HepG2 (cell line): Measurements from ENCODE around the gene KLHL33. TPM values are rescaled to one million over a fixed set of nuclear protein-coding genes. Genes with fewer than 3 reads are reported as not detected.

Experiments used
- CSRNP2 ChIP-seq: sonication (generic); formaldehyde crosslinking; conservative IDR thresholded peaks from 2 replicates; pipeline ENCODE4 v1.8.0; 2022; ENCODE audit warnings: low read depth, missing genetic modification reagents
- CTCF ChIP-seq: sonication (generic); formaldehyde crosslinking; IDR thresholded peaks from 2 replicates; pipeline ENCODE4 v1.5.0; 2020; ENCODE audit warnings: mild to moderate bottlenecking, missing genetic modification reagents, moderate library complexity
- DDIT3 ChIP-seq: sonication (generic); formaldehyde crosslinking; IDR thresholded peaks from 2 replicates; pipeline ENCODE4 v1.4.0; 2020; ENCODE audit warnings: mild to moderate bottlenecking, missing genetic modification reagents
- DRAP1 ChIP-seq: IDR thresholded peaks from 2 replicates; pipeline ENCODE4 v1.6.1; 2016; ENCODE audit warnings: missing genetic modification reagents, missing compliant biosample characterization
- EEA1 ChIP-seq: sonication (generic); formaldehyde crosslinking; IDR thresholded peaks from 2 replicates; pipeline ENCODE4 v1.5.1; 2020; ENCODE audit warnings: mild to moderate bottlenecking, missing genetic modification reagents, borderline replicate concordance
- FOXK1 ChIP-seq: sonication (generic); formaldehyde crosslinking; IDR thresholded peaks from 2 replicates; pipeline ENCODE4 v1.4.0; 2020; ENCODE audit warnings: low read depth, missing genetic modification reagents, borderline replicate concordance
- HMGXB4 ChIP-seq, 2 experiments: sonication (generic) in 1 of 2; formaldehyde crosslinking in 1 of 2; IDR thresholded peaks; 2 replicates each; pipeline versions ENCODE4 v1.4.0 to v1.6.1; 2018 to 2020; ENCODE audit warnings: missing genetic modification reagents in 2 of 2, borderline replicate concordance in 1 of 2, low read depth in 1 of 2, mild to moderate bottlenecking in 1 of 2, missing biosample characterization in 1 of 2
- HNRNPLL ChIP-seq: fragments of 200-400 bp; formaldehyde crosslinking; IDR thresholded peaks from 2 replicates; pipeline ENCODE4 v1.6.1; 2017; ENCODE audit warnings: mild to moderate bottlenecking, low read depth, low read length; ENCODE audit not compliant: poor library complexity, severe bottlenecking
- HOXA5 ChIP-seq: sonication (generic); formaldehyde crosslinking; IDR thresholded peaks from 2 replicates; pipeline ENCODE4 v1.4.0; 2020; ENCODE audit warnings: missing genetic modification reagents
- NFE2 ChIP-seq: sonication (generic); formaldehyde crosslinking; IDR thresholded peaks from 2 replicates; pipeline ENCODE4 v1.4.0; 2020; ENCODE audit warnings: missing genetic modification reagents
- PAF1 ChIP-seq: IDR thresholded peaks from 2 replicates; pipeline ENCODE4 v1.6.1; 2016; ENCODE audit warnings: missing genetic modification reagents, missing compliant biosample characterization
- PTBP1 ChIP-seq: fragments of 200-400 bp; formaldehyde crosslinking; IDR thresholded peaks from 2 replicates; pipeline ENCODE4 v1.6.1; 2018; ENCODE audit warnings: low read length, low read depth; ENCODE audit not compliant: poor library complexity, severe bottlenecking
- SNAPC2 ChIP-seq: sonication (generic); formaldehyde crosslinking; IDR thresholded peaks from 2 replicates; pipeline ENCODE4 v1.8.1; 2022; ENCODE audit warnings: mild to moderate bottlenecking, missing genetic modification reagents
- TFE3 ChIP-seq: IDR thresholded peaks from 2 replicates; pipeline ENCODE4 v1.6.1; 2016
- ZFP62 ChIP-seq: sonication (generic); formaldehyde crosslinking; IDR thresholded peaks from 2 replicates; pipeline ENCODE4 v1.4.0; 2020; ENCODE audit warnings: missing genetic modification reagents
- ZNF124 ChIP-seq: sonication (generic); formaldehyde crosslinking; IDR thresholded peaks from 2 replicates; pipeline ENCODE4 v1.4.0; 2020; ENCODE audit warnings: missing genetic modification reagents
- ZNF205 ChIP-seq: IDR thresholded peaks from 2 replicates; pipeline ENCODE4 v1.6.1; 2018; ENCODE audit warnings: missing biosample characterization, missing genetic modification reagents
- ZNF235 ChIP-seq: sonication (generic); formaldehyde crosslinking; IDR thresholded peaks from 2 replicates; pipeline ENCODE4 v1.8.1; 2023; ENCODE audit warnings: mild to moderate bottlenecking, missing genetic modification reagents, borderline replicate concordance
- ZNF333 ChIP-seq: sonication (generic); formaldehyde crosslinking; IDR thresholded peaks from 2 replicates; pipeline ENCODE4 v1.4.0; 2020; ENCODE audit warnings: mild to moderate bottlenecking, missing genetic modification reagents, borderline replicate concordance
- polyA plus RNA-seq, 8 experiments: library from polyadenylated mRNA; depleted of rRNA in 3 of 8; stranded (reverse) in 7 of 8; unstranded in 1 of 8; fragments of >200 nt; fragmentation: Illumina TruSeq in 4 of 8; extraction: Trizol in 4 of 8; gene quantifications; 2 replicates each; pipeline versions ENCODE4 v1.2.1 to v1.2.3, GENCODE V29; 2011 to 2016; ENCODE audit warnings: low read depth in 4 of 8, missing spikeins in 1 of 8, mixed read lengths in 1 of 8; ENCODE audit not compliant: insufficient read depth in 1 of 8
- total RNA-seq, 5 experiments: library from RNA; depleted of rRNA; stranded (reverse); fragments of >200 nt; fragmentation: Illumina TruSeq; extraction: Trizol; gene quantifications; 2 replicates each; pipeline ENCODE4 v1.2.3, GENCODE V29; 2016; ENCODE audit warnings: low read depth in 1 of 5
- TF ChIP-seq, protein P1 (sequence below): sonication (generic); formaldehyde crosslinking; IDR thresholded peaks from 2 replicates; pipeline ENCODE4 v1.5.0; 2020; ENCODE audit warnings: mild to moderate bottlenecking, missing genetic modification reagents

KLHL33 gene
- total and polyA plus RNA-seq, 2 of the 13 experiments (the other 11 are each of a cell fraction or from before 2014, with no cell fraction given): not detected

- no peak for TF ChIP-seq SNAPC2 (CRISPR knock-in tag)
- peak; percentile 79 for TF ChIP-seq CTCF
- no peak for TF ChIP-seq TFE3 (CRISPR knock-in tag)
- no peak for TF ChIP-seq EEA1
- TF ChIP-seq DDIT3 (CRISPR knock-in tag): no peak
- no peak for TF ChIP-seq ZNF333 (CRISPR knock-in tag)
- 0 out of 2 replicates have a peak, but pooled peaks have one; percentile 39 for TF ChIP-seq DRAP1 (CRISPR knock-in tag)
- TF ChIP-seq CSRNP2 (CRISPR knock-in tag): no peak
- TF ChIP-seq ZFP62 (CRISPR knock-in tag): no peak
- no peak for TF ChIP-seq PTBP1
- TF ChIP-seq, protein P1, sequence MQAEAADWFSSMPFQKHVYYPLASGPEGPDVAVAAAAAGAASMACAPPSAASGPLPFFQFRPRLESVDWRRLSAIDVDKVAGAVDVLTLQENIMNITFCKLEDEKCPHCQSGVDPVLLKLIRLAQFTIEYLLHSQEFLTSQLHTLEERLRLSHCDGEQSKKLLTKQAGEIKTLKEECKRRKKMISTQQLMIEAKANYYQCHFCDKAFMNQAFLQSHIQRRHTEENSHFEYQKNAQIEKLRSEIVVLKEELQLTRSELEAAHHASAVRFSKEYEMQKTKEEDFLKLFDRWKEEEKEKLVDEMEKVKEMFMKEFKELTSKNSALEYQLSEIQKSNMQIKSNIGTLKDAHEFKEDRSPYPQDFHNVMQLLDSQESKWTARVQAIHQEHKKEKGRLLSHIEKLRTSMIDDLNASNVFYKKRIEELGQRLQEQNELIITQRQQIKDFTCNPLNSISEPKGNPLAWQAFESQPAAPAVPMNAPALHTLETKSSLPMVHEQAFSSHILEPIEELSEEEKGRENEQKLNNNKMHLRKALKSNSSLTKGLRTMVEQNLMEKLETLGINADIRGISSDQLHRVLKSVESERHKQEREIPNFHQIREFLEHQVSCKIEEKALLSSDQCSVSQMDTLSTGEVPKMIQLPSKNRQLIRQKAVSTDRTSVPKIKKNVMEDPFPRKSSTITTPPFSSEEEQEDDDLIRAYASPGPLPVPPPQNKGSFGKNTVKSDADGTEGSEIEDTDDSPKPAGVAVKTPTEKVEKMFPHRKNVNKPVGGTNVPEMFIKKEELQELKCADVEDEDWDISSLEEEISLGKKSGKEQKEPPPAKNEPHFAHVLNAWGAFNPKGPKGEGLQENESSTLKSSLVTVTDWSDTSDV (CRISPR knock-in tag): no peak
- no peak for TF ChIP-seq ZNF235 (CRISPR knock-in tag)
- no peak for TF ChIP-seq HNRNPLL
- peak; percentile 49 to 66; a peak in 1 of 4 replicates for TF ChIP-seq HMGXB4 (CRISPR knock-in tag; IDR thresholded peaks at IDR 0.05; ENCODE audit: borderline replicate concordance in 1 of 2, low read depth in 1 of 2)
- no peak for TF ChIP-seq NFE2 (CRISPR knock-in tag)
- TF ChIP-seq ZNF205 (CRISPR knock-in tag): no peak
- no peak for TF ChIP-seq HOXA5
- TF ChIP-seq ZNF124: 0 out of 2 replicates have a peak, but pooled peaks have one; percentile 45
- TF ChIP-seq FOXK1: no peak
- TF ChIP-seq PAF1 (CRISPR knock-in tag): no peak
Observed at GRCh38 chr14:20415782-20416206, 20.2 kb downstream of the KLHL33 start (continued).
